Tibial nerve (tissue), 4 donors: ENCODE measurements around the gene SLIT1.

ENCODE experiments used
- EP300 ChIP-seq, 2 donors: sonication (generic); formaldehyde crosslinking; IDR thresholded peaks; one replicate each; pipeline ENCODE4 v1.6.1; 2017; ENCODE audit warnings: antibody characterized with exemption in 2 of 2, mild to moderate bottlenecking in 1 of 2
- POLR2A ChIP-seq, 2 donors: fragments of 450-650 bp; IDR thresholded peaks; one replicate each; pipeline ENCODE4 v1.6.1; 2017; ENCODE audit warnings: antibody characterized with exemption in 2 of 2, mild to moderate bottlenecking in 2 of 2, moderate library complexity in 2 of 2
- TF ChIP-seq, protein P1 (sequence below), 5 experiments: fragments of 200-600 bp in 3 of 5; fragments of 450-650 bp in 2 of 5; sonication (generic) in 3 of 5; IDR thresholded peaks; one replicate each; pipeline ENCODE4 v1.5.1; 2016 to 2019; ENCODE audit warnings: antibody characterized with exemption in 5 of 5, mild to moderate bottlenecking in 3 of 5, moderate library complexity in 2 of 5

- TF ChIP-seq POLR2A (IDR thresholded peaks at IDR 0.05): no peak
- TF ChIP-seq, protein P1, sequence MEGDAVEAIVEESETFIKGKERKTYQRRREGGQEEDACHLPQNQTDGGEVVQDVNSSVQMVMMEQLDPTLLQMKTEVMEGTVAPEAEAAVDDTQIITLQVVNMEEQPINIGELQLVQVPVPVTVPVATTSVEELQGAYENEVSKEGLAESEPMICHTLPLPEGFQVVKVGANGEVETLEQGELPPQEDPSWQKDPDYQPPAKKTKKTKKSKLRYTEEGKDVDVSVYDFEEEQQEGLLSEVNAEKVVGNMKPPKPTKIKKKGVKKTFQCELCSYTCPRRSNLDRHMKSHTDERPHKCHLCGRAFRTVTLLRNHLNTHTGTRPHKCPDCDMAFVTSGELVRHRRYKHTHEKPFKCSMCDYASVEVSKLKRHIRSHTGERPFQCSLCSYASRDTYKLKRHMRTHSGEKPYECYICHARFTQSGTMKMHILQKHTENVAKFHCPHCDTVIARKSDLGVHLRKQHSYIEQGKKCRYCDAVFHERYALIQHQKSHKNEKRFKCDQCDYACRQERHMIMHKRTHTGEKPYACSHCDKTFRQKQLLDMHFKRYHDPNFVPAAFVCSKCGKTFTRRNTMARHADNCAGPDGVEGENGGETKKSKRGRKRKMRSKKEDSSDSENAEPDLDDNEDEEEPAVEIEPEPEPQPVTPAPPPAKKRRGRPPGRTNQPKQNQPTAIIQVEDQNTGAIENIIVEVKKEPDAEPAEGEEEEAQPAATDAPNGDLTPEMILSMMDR (IDR thresholded peaks at IDR 0.05): no peak
- no peak for TF ChIP-seq EP300 (IDR thresholded peaks at IDR 0.05)
Measured at GRCh38 chr10:97120370-97120769, 65.4 kb downstream of the SLIT1 start.
